Lung (tissue), 12 donors: ENCODE measurements around the gene VAV1. TPM values are rescaled to one million over a fixed set of nuclear protein-coding genes. Genes with fewer than 3 reads are reported as not detected.

Source experiments
- ATAC-seq: fragments of 200-7000 bp; cut with Tn5 transposase; one replicate; pipeline ENCODE4 v1.9.1; 2020; ENCODE audit warnings: moderate number of reproducible peaks; ENCODE audit not compliant: insufficient read depth, low FRiP score
- DNase-seq, 3 donors: peaks; one replicate each; pipeline ENCODE4 v3.0.0-alpha.2; 2013 to 2017
- H3K27ac ChIP-seq, 2 donors: one replicate each; pipeline ENCODE4 v1.5.1; 2013; ENCODE audit warnings: mild to moderate bottlenecking in 2 of 2, moderate library complexity in 2 of 2, control low read depth in 1 of 2, inconsistent platforms in 1 of 2, low read depth in 1 of 2, low read length in 1 of 2
- H3K27me3 ChIP-seq, 3 donors: one replicate each; pipeline ENCODE4 v1.5.1; 2013; ENCODE audit warnings: low read length in 2 of 3; ENCODE audit not compliant: control insufficient read depth in 3 of 3, insufficient read depth in 3 of 3
- H3K36me3 ChIP-seq, 4 donors: one replicate each; pipeline ENCODE4 v1.5.1; 2013; ENCODE audit warnings: low read length in 4 of 4, mild to moderate bottlenecking in 1 of 4, moderate library complexity in 1 of 4; ENCODE audit not compliant: control insufficient read depth in 4 of 4, insufficient read depth in 4 of 4
- H3K4me1 ChIP-seq, 5 donors: one replicate each; pipeline ENCODE4 v1.5.1; 2013; ENCODE audit warnings: low read length in 5 of 5, mild to moderate bottlenecking in 2 of 5, moderate library complexity in 1 of 5; ENCODE audit not compliant: control insufficient read depth in 5 of 5, insufficient read depth in 5 of 5
- H3K4me3 ChIP-seq: one replicate; pipeline ENCODE4 v1.5.1; 2013; ENCODE audit warnings: mild to moderate bottlenecking, control low read depth, moderate library complexity
- H3K9ac ChIP-seq, 2 donors: one replicate each; pipeline ENCODE4 v1.5.1; 2013; ENCODE audit warnings: low read length in 2 of 2, control low read depth in 1 of 2; ENCODE audit not compliant: insufficient read depth in 1 of 2
- H3K9me3 ChIP-seq, 4 donors: one replicate each; pipeline ENCODE4 v1.5.1; 2013; ENCODE audit warnings: low read length in 3 of 4, mild to moderate bottlenecking in 1 of 4, moderate library complexity in 1 of 4; ENCODE audit not compliant: control insufficient read depth in 4 of 4, insufficient read depth in 3 of 4
- WGBS, 2 donors: extraction: QIAGEN DNeasy Blood & Tissue Kit; methylation state at CpG; one replicate each; pipeline ENCODE4 v1.1.7; 2013; 5-methylcytosine and 5-hydroxymethylcytosine counted together
- polyA plus RNA-seq, 2 donors: library from polyadenylated mRNA; stranded (reverse); fragments of 200-250 nt; gene quantifications; one replicate each; pipeline ENCODE4 v1.2.1, GENCODE V29; 2013
- total RNA-seq, 2 donors: library from RNA; depleted of rRNA in 1 of 2; stranded (reverse); fragments of >200 nt in 1 of 2; gene quantifications; one replicate each; pipeline ENCODE4 v1.2.1, GENCODE V29; 2014 to 2021
- TF ChIP-seq, protein P1 (sequence below): IDR thresholded peaks from 2 replicates; pipeline ENCODE4 v1.5.1; 2012; ENCODE audit warnings: mild to moderate bottlenecking; ENCODE audit errors: control extremely low read depth, extremely low read depth
- donor health status: control.
- donor health status: control.
- donor health status: Bipolar disorder and iron deficiency.
- donor health status: healthy.
- donor health status: DM: yes; HTN: yes; CAD: no.

The VAV1 gene
- total and polyA plus RNA-seq, 4 donors = 8.7 to 60.8 (median 21.9) TPM

DNA sequence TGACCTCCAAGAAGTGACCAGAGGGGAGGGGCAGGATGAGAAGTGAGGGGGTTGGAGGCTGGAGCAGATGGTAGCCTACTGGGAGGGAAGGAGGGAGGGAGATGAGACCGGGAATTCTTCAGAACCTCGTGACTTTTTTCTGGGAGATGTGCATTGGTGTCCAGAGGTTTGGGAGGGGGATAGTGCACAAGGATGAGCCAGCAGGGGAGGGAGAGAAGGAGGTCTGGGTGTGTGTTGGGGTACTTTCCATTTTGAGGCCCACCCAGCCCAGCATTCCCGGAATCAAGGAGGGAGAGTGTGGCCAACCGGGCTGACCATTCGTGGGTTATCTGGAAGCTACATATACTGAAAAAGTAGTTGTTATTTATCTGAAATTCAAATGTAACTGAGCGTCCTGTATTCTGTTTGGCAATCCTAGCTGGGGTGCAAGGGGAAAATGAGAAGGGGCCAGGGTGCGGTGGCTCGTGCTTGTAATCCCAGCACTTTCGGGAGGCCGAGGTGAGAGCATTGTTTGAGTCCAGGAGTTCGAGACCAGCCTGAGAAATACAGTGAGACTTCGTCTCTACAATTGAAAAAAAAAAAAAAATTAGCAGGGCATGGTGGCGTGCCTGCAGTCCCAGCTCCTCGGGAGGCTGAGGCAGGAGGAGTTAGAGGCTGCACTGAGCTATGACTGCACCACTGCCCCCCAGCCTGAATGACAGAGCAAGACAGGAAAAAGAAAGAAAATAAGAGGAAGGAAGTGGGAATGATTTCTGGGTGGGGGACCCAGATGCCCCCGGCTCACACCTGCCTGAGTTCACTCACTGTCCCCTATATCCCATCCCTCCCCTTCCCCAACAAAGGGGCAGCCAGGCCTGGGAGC lies 47.6 kb upstream of the VAV1 start:
- no peak overlapping the region for H3K27ac ChIP-seq
- TF ChIP-seq, protein P1, sequence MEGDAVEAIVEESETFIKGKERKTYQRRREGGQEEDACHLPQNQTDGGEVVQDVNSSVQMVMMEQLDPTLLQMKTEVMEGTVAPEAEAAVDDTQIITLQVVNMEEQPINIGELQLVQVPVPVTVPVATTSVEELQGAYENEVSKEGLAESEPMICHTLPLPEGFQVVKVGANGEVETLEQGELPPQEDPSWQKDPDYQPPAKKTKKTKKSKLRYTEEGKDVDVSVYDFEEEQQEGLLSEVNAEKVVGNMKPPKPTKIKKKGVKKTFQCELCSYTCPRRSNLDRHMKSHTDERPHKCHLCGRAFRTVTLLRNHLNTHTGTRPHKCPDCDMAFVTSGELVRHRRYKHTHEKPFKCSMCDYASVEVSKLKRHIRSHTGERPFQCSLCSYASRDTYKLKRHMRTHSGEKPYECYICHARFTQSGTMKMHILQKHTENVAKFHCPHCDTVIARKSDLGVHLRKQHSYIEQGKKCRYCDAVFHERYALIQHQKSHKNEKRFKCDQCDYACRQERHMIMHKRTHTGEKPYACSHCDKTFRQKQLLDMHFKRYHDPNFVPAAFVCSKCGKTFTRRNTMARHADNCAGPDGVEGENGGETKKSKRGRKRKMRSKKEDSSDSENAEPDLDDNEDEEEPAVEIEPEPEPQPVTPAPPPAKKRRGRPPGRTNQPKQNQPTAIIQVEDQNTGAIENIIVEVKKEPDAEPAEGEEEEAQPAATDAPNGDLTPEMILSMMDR = no peak
- WGBS, 2 donors = 79 to 81% methylated on average over 15 of the region's 15 CpGs
- H3K27me3 ChIP-seq = no peaks in the 10 kb centered on the region
- H3K9ac ChIP-seq = no peak overlapping the region
- peaks cover 0 to 1% (median 0%) of the 10 kb centered on the region in 4 donors for H3K36me3 ChIP-seq
- ATAC-seq = no peak
- no peak for DNase-seq
- no peak overlapping the region for H3K4me3 ChIP-seq
- peaks cover 0 to 12% (median 3%) of the 10 kb centered on the region in 5 donors for H3K4me1 ChIP-seq
- no peaks in the 10 kb centered on the region for H3K9me3 ChIP-seq

DNA sequence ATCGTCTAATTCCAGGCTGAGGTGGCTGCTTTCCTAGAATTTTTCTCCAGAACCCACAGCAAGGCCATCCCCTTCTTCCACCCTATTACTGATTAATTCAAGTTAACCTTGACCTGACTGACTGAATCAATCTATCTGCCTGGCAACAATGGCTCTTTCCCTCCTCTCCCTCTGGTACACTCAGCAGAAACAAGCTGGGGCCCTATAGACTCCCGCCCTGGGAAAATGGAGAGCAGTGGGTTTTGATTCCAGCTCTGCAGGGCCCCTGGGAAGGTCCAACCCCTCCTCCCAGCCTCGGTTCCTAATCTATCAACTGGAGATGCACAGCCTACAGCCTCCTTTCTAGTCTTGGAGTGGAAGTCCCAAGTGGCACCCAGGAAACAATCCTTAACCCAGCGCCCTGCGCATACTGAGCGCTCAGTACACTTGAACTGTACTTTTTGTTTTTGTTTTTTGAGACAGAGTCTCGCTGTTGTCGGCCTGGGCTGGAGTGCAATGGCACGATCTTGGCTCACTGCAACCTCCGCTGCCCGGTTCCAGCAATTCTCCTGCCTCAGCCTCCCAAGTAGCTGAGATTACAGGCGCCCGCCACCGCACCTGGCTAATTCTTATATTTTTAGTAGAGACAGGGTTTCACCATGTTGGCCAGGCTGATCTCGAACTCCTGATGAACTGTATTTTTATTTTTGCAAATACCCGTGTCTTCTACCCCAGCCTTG lies 46.8 kb upstream of the VAV1 start:
- 89 to 94% methylated on average over 16 of the region's 16 CpGs for WGBS, 2 donors
- H3K9me3 ChIP-seq = no peaks in the 10 kb centered on the region
- H3K27ac ChIP-seq = no peak overlapping the region
- H3K27me3 ChIP-seq = no peaks in the 10 kb centered on the region
- no peak overlapping the region for H3K9ac ChIP-seq
- no peak overlapping the region for H3K4me3 ChIP-seq
- peaks cover 0 to 3% (median 0%) of the 10 kb centered on the region in 4 donors for H3K36me3 ChIP-seq
- H3K4me1 ChIP-seq = peaks cover 0 to 12% (median 3%) of the 10 kb centered on the region in 5 donors
- ATAC-seq (no peak), DNase-seq (no peak)
- TF ChIP-seq, protein P1 = no peak

DNA sequence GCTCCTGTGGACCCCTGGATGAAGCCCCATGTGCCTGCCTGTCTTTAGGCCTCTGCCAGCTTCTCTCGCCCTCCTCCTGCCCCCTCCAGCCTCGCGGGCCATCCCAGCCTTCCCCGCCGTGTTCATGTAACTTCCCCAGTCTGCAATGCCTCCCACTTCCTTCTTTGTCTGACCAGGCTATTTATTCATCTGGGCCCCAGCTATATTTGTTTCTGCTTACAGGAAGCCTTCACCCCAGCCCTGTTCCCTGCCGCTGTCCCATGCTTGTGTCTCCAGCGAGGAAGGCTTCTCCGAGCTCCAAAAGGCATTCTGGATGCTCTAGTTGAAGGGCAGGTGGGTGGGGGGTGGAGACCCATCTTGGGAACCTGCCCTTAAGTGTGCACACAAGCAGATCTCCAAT lies 44.2 kb upstream of the VAV1 start:
- peak in 1 of 3 donors; percentile 10 for DNase-seq

More for the DNA sequence above, 44.2 kb upstream of the VAV1 start:
- Histone ChIP-seq H3K27me3 (no peaks in the 10 kb centered on the region), H3K9me3 (peaks cover 0 to 2% (median 0%) of the 10 kb centered on the region in 4 donors), H3K4me1 (peaks cover 0 to 8% (median 0%) of the 10 kb centered on the region in 5 donors), H3K27ac (peak overlapping the region in 1 of 2 donors; percentile 43), H3K9ac (no peak overlapping the region), H3K36me3 (peaks cover 0 to 23% (median 3%) of the 10 kb centered on the region in 4 donors), H3K4me3 (no peak overlapping the region)
- TF ChIP-seq, protein P1 = no peak
- no peak for ATAC-seq
- WGBS, 2 donors = 6 to 18% methylated on average over 8 of the region's 8 CpGs
